CD4-positive, alpha-beta memory T cell (primary cell): ENCODE results near the gene STIMATE. TPM values are rescaled to one million over a fixed set of nuclear protein-coding genes. Genes with fewer than 3 reads are reported as not detected.

Experiments used
- CTCF ChIA-PET: fragments of 350-600 bp; sonication (Branson Sonifier 250); formaldehyde crosslinking; loops from one replicate; lab custom pipeline; 2021; ENCODE audit warnings: inconsistent platforms; ENCODE audit not compliant: partially characterized antibody; lab: Charles Lee
- POLR2A ChIA-PET: fragments of 350-600 bp; sonication (Branson Sonifier 250); formaldehyde crosslinking; loops from one replicate; lab custom pipeline; 2021; ENCODE audit not compliant: partially characterized antibody; lab: Charles Lee
- DNase-seq, 5 donors: peaks; one replicate each; pipeline versions ENCODE4 v3.0.0 to v3.0.0-alpha.2; 2020 to 2022; ENCODE audit warnings: mixed read lengths in 1 of 5
- H3K27ac ChIP-seq: one replicate; pipeline ENCODE4 v1.7.0; 2013; ENCODE audit warnings: low read depth, low read length
- H3K27me3 ChIP-seq: 2 replicates; pipeline ENCODE4 v1.7.0; 2013; ENCODE audit warnings: mild to moderate bottlenecking, low read length, moderate library complexity; ENCODE audit not compliant: insufficient read depth
- H3K36me3 ChIP-seq: 2 replicates; pipeline ENCODE4 v1.7.0; 2013; ENCODE audit warnings: mild to moderate bottlenecking, low read length, moderate library complexity; ENCODE audit not compliant: insufficient read depth
- H3K4me1 ChIP-seq: 2 replicates; pipeline ENCODE4 v1.7.0; 2013; ENCODE audit warnings: mild to moderate bottlenecking, low read length, moderate library complexity; ENCODE audit not compliant: insufficient read depth
- H3K4me3 ChIP-seq, 2 donors: one replicate each; pipeline ENCODE4 v1.7.0; 2013; ENCODE audit warnings: low read length in 2 of 2, mild to moderate bottlenecking in 1 of 2
- H3K9me3 ChIP-seq, 2 donors: one replicate each; pipeline ENCODE4 v1.7.0; 2013; ENCODE audit warnings: low read length in 2 of 2, control low read depth in 1 of 2; ENCODE audit not compliant: control insufficient read depth in 1 of 2
- H3K27ac Mint-ChIP-seq, 7 donors: one replicate each; pipeline ENCODE4 v1.8.0; 2020 to 2021; ENCODE audit warnings: mixed read lengths in 7 of 7, mild to moderate bottlenecking in 6 of 7, inconsistent platforms in 3 of 7, moderate library complexity in 3 of 7
- H3K27me3 Mint-ChIP-seq, 2 donors: one replicate each; pipeline ENCODE4 v1.8.0; 2020 to 2021; ENCODE audit warnings: mixed read lengths in 2 of 2
- H3K36me3 Mint-ChIP-seq, 2 donors: one replicate each; pipeline ENCODE4 v1.8.0; 2020 to 2021; ENCODE audit warnings: mixed read lengths in 2 of 2, inconsistent platforms in 1 of 2, mild to moderate bottlenecking in 1 of 2
- H3K4me1 Mint-ChIP-seq, 4 donors: one replicate each; pipeline ENCODE4 v1.8.0; 2020 to 2021; ENCODE audit warnings: mixed read lengths in 4 of 4, mild to moderate bottlenecking in 1 of 4
- H3K4me3 Mint-ChIP-seq, 8 donors: one replicate each; pipeline ENCODE4 v1.8.0; 2020 to 2021; ENCODE audit warnings: mixed read lengths in 8 of 8, mild to moderate bottlenecking in 7 of 8, moderate library complexity in 6 of 8, inconsistent platforms in 3 of 8
- H3K9me3 Mint-ChIP-seq, 8 donors: one replicate each; pipeline ENCODE4 v1.8.0; 2020 to 2021; ENCODE audit warnings: mixed read lengths in 8 of 8, mild to moderate bottlenecking in 5 of 8, inconsistent platforms in 3 of 8, moderate library complexity in 1 of 8
- intact Hi-C: fragments of 100-400 bp; cut with micrococcal nuclease; formaldehyde crosslinking; loops from one replicate; pipeline ENCODE4 v1.15.1; 2023
- polyA plus RNA-seq, 2 donors: library from polyadenylated mRNA; unstranded; fragments of 300-500 nt; fragmentation: Illumina TruSeq; gene quantifications; one replicate each; pipeline ENCODE4 v1.2.3, GENCODE V29; 2021
- total RNA-seq, 2 experiments: library from RNA; stranded (reverse); gene quantifications; one replicate each; pipeline ENCODE4 v1.2.3, GENCODE V29; 2021

The STIMATE gene
- total and polyA plus RNA-seq, 4 experiments from 2014 or later = 7.7 to 58.6 (median 32.0) TPM

GRCh38 chr3:52912885-52913731, 15.8 kb upstream of the STIMATE start:
- H3K36me3 ChIP-seq = peaks cover 42% of the 10 kb centered on the region
- CTCF ChIA-PET = interaction anchor here (1.7 kb wide), 1 partner anchor 22 kb away, joined by 4 read pairs; no protein-coding TSS in a partner anchor
- Mint-ChIP-seq H3K9me3 (peaks cover 0 to 2% (median 0%) of the 10 kb centered on the region in 8 donors), H3K27me3 (no peaks in the 10 kb centered on the region), H3K36me3 (peaks cover 45 to 72% of the 10 kb centered on the region in 2 donors), H3K4me3 (no peak overlapping the region), H3K27ac (peak overlapping the region in 1 of 7 donors; percentile 23), H3K4me1 (no peaks in the 10 kb centered on the region)
- intact Hi-C loops = no loop called here
- no peaks in the 10 kb centered on the region for H3K9me3 ChIP-seq
- H3K4me1 ChIP-seq = no peaks in the 10 kb centered on the region
- no peak for DNase-seq
- no peak overlapping the region for H3K4me3 ChIP-seq
- POLR2A ChIA-PET = interaction anchor here (0.9 kb wide), 1 partner anchor 21 kb away, joined by 3 read pairs; no protein-coding TSS in a partner anchor
- H3K27me3 ChIP-seq = no peaks in the 10 kb centered on the region
- no peak overlapping the region for H3K27ac ChIP-seq

- no peak overlapping the region for H3K27ac ChIP-seq
- Mint-ChIP-seq H3K36me3 (peaks cover 47 to 76% of the 10 kb centered on the region in 2 donors), H3K27ac (peak overlapping the region in 3 of 7 donors; percentile 7 to 51 (median 21)), H3K9me3 (peaks cover 0 to 2% (median 0%) of the 10 kb centered on the region in 8 donors), H3K4me3 (no peak overlapping the region), H3K4me1 (no peaks in the 10 kb centered on the region), H3K27me3 (no peaks in the 10 kb centered on the region)
- intact Hi-C loops = no loop called here
- ChIA-PET CTCF (interaction anchor here (0.6 kb wide), 1 partner anchor 18 kb away, joined by 3 read pairs; no protein-coding TSS in a partner anchor), POLR2A (no interaction called here)
- H3K27me3 ChIP-seq = no peaks in the 10 kb centered on the region
- H3K36me3 ChIP-seq = peaks cover 42% of the 10 kb centered on the region
- no peaks in the 10 kb centered on the region for H3K4me1 ChIP-seq
- no peaks in the 10 kb centered on the region for H3K9me3 ChIP-seq
- DNase-seq = no peak
- H3K4me3 ChIP-seq = no peak overlapping the region
Measured at GRCh38 chr3:52910823-52911222, 13.5 kb upstream of the STIMATE start.

- ChIA-PET CTCF (interaction anchor here (1.2 to 2.1 kb wide), 2 partner anchors 9 to 77 kb away, joined by 4 to 5 read pairs; no protein-coding TSS in a partner anchor), POLR2A (interaction anchor here (1.0 kb wide), 1 partner anchor 30 kb away, joined by 3 read pairs; no protein-coding TSS in a partner anchor)
- H3K4me1 ChIP-seq = no peaks in the 10 kb centered on the region
- Mint-ChIP-seq H3K27ac (peak overlapping the region in 1 of 7 donors; percentile 55), H3K36me3 (peaks cover 36 to 78% of the 10 kb centered on the region in 2 donors), H3K4me3 (no peak overlapping the region), H3K9me3 (peaks cover 0 to 2% (median 0%) of the 10 kb centered on the region in 8 donors), H3K27me3 (no peaks in the 10 kb centered on the region), H3K4me1 (no peaks in the 10 kb centered on the region)
- no peaks in the 10 kb centered on the region for H3K27me3 ChIP-seq
- no peaks in the 10 kb centered on the region for H3K9me3 ChIP-seq
- H3K4me3 ChIP-seq = no peak overlapping the region
- no peak overlapping the region for H3K27ac ChIP-seq
- no peak for DNase-seq
- intact Hi-C loops = loop anchor here (1.0 kb wide), 1 partner anchor 165 kb away; no protein-coding TSS in a partner anchor
- peaks cover 22% of the 10 kb centered on the region for H3K36me3 ChIP-seq
Measured at GRCh38 chr3:52907497-52907896, 10.1 kb upstream of the STIMATE start.

- intact Hi-C loops = no loop called here
- CTCF ChIA-PET = interaction anchor here (0.9 to 1.7 kb wide), 3 partner anchors 12 to 143 kb away, joined by 3 to 4 read pairs (median 4); no protein-coding TSS in a partner anchor
Measured at GRCh38 chr3:52904552-52904951, 7.2 kb upstream of the STIMATE start.

GRCh38 chr3:52904000-52904399, 6.7 kb upstream of the STIMATE start:
- intact Hi-C loops = no loop called here
- H3K27ac ChIP-seq = no peak overlapping the region
- peaks cover 22 to 57% of the 10 kb centered on the region in 2 donors for H3K36me3 Mint-ChIP-seq
- no peak for DNase-seq
- H3K36me3 ChIP-seq = peaks cover 7% of the 10 kb centered on the region
- H3K27me3 Mint-ChIP-seq = no peaks in the 10 kb centered on the region
- CTCF ChIA-PET = interaction anchor here (0.9 to 1.7 kb wide), 2 partner anchors 12 to 33 kb away, joined by 3 to 4 read pairs; no protein-coding TSS in a partner anchor
- H3K27ac Mint-ChIP-seq = peak overlapping the region in 1 of 7 donors; percentile 14
- no peaks in the 10 kb centered on the region for H3K27me3 ChIP-seq
- no peak overlapping the region for H3K4me3 Mint-ChIP-seq
- H3K9me3 Mint-ChIP-seq = no peaks in the 10 kb centered on the region
- no peak overlapping the region for H3K4me3 ChIP-seq
- POLR2A ChIA-PET = interaction anchor here (2.5 kb wide), 1 partner anchor 10 kb away, joined by 7 read pairs; no protein-coding TSS in a partner anchor
- H3K4me1 Mint-ChIP-seq = no peaks in the 10 kb centered on the region
- no peaks in the 10 kb centered on the region for H3K9me3 ChIP-seq
- no peaks in the 10 kb centered on the region for H3K4me1 ChIP-seq

More at GRCh38 chr3:52904552-52904951, 7.2 kb upstream of the STIMATE start:
- Mint-ChIP-seq H3K27ac (peak overlapping the region in 2 of 7 donors; percentile 14 to 46), H3K4me3 (no peak overlapping the region), H3K36me3 (peaks cover 22 to 61% of the 10 kb centered on the region in 2 donors), H3K27me3 (no peaks in the 10 kb centered on the region), H3K4me1 (no peaks in the 10 kb centered on the region), H3K9me3 (no peaks in the 10 kb centered on the region)
- H3K4me3 ChIP-seq = no peak overlapping the region
- POLR2A ChIA-PET = no interaction called here
- H3K9me3 ChIP-seq = no peaks in the 10 kb centered on the region
- DNase-seq = no peak
- H3K36me3 ChIP-seq = peaks cover 7% of the 10 kb centered on the region
- H3K27ac ChIP-seq = no peak overlapping the region
- H3K4me1 ChIP-seq = no peaks in the 10 kb centered on the region
- H3K27me3 ChIP-seq = no peaks in the 10 kb centered on the region

- peak overlapping the region; percentile 86 to 97 (median 95) for H3K27ac Mint-ChIP-seq
- H3K4me1 ChIP-seq = peaks cover 56% of the 10 kb centered on the region
- no peaks in the 10 kb centered on the region for H3K9me3 ChIP-seq
- no peaks in the 10 kb centered on the region for H3K36me3 ChIP-seq
- H3K4me1 Mint-ChIP-seq = peaks cover 48 to 61% (median 55%) of the 10 kb centered on the region in 4 donors
- peak overlapping the region; percentile 88 to 97 (median 95) for H3K4me3 Mint-ChIP-seq
- peaks cover 0 to 12% of the 10 kb centered on the region in 2 donors for H3K36me3 Mint-ChIP-seq
- H3K27me3 ChIP-seq = no peaks in the 10 kb centered on the region
- ChIA-PET CTCF (interaction anchor here (1.2 kb wide), 1 partner anchor 33 kb away, joined by 3 read pairs; no protein-coding TSS in a partner anchor), POLR2A (interaction anchor here (0.8 to 2.1 kb wide), 5 partner anchors 8 to 150 kb away, joined by 3 to 7 read pairs (median 5); partner anchors contain the start of gene SFMBT1)
- H3K9me3 Mint-ChIP-seq = no peaks in the 10 kb centered on the region
- peak overlapping the region; percentile 78 to 94 for H3K4me3 ChIP-seq
- H3K27ac ChIP-seq = peak overlapping the region; percentile 65
- no peaks in the 10 kb centered on the region for H3K27me3 Mint-ChIP-seq
- DNase-seq = no peak
- intact Hi-C loops = loop anchor here (1.0 to 2.0 kb wide), 3 partner anchors 87 to 148 kb away; no protein-coding TSS in a partner anchor
Measured at GRCh38 chr3:52896613-52897012, 735 bp downstream of the STIMATE start.
